Bone marrow (tissue), 2 donors: Measurements from ENCODE around the gene DACH1.
A peak's percentile ranks its signal among the peaks of the same experiment; 100 is the strongest.

Experiments used
- DNase-seq, 2 donors: peaks; one replicate each; lab custom pipeline; 2025; lab: John Stamatoyannopoulos, UW

DACH1 gene

GRCh38 chr13:71624653-71625600, 242.1 kb downstream of the DACH1 start:
- DNase-seq: no peak

- DNase-seq: no peak
Measured at GRCh38 chr13:71621174-71622124, 245.6 kb downstream of the DACH1 start.

GRCh38 chr13:71619096-71619495, 247.9 kb downstream of the DACH1 start:
- no peak for DNase-seq

- DNase-seq: no peak
Measured at GRCh38 chr13:71618159-71618558, 248.8 kb downstream of the DACH1 start.

- DNase-seq: no peak
Measured at GRCh38 chr13:71617265-71617664, 249.7 kb downstream of the DACH1 start.

- DNase-seq: peak in 1 of 2 donors; percentile 72
Measured at GRCh38 chr13:71613066-71613745, 253.8 kb downstream of the DACH1 start.

DNA sequence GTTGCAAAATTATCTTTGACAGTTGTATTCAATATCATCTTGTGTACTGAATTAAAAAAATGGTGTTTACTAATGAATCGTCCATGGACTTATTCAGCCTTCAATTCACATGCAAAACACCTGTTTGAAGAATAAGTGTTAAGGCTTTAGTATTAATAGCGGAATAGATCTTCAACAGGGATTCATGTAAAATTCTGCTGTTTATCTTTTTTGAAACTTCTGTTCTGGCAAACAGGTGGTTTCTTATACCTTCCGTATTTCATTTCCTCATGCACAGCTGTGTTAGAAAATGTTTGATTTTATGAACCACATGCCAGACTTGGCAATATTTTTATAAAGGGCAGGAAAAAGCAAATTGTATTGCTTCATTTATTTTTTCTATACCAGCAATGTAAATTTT, 255.7 kb downstream of the DACH1 start:
- DNase-seq: peak in 1 of 2 donors; percentile 54

GRCh38 chr13:71610876-71611275, 256.1 kb downstream of the DACH1 start:
- peak in 1 of 2 donors; percentile 8 for DNase-seq

- no peak for DNase-seq
Measured at GRCh38 chr13:71609271-71609670, 257.7 kb downstream of the DACH1 start.

GRCh38 chr13:71607575-71607974, 259.4 kb downstream of the DACH1 start:
- DNase-seq: no peak

GRCh38 chr13:71606818-71607217, 260.2 kb downstream of the DACH1 start:
- DNase-seq: no peak

DNA sequence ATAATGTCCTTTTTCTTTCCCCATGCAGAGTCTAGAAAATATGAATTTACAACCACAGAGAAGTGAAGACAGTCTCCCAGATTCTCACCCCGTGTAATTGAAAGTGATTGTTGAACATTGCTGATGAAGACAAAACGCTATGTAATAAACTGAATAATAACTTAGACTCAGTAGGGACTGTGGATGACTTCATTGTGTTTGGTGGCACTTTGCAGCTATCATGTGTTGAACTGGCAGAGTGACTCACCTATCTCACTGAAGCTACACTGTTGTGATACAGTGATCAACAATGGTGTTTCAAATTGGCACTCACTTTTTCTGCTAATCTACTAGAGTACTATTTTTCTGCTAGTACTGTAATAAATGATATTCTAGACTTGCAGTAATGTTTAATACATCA, 261.3 kb downstream of the DACH1 start:
- DNase-seq: no peak

DNA sequence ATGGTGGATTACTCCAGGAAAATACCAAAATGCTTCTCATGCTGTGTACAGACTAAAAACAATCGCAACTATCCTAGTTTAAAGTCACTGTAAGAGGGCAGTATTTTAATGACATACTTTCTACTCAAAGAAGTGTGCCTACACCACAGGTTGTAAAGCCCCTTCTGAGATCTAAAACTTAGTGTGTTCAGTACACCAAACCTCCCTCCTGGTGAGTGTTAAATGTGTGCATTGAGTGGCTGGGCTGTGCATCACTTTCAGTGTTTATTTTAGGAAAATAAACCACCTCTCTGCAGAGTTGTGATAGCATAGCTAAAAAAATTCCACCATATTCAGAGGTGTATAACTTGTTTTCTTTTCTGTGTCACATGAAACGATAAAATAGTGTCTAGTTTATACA, 263.7 kb downstream of the DACH1 start:
- DNase-seq: no peak

DNA sequence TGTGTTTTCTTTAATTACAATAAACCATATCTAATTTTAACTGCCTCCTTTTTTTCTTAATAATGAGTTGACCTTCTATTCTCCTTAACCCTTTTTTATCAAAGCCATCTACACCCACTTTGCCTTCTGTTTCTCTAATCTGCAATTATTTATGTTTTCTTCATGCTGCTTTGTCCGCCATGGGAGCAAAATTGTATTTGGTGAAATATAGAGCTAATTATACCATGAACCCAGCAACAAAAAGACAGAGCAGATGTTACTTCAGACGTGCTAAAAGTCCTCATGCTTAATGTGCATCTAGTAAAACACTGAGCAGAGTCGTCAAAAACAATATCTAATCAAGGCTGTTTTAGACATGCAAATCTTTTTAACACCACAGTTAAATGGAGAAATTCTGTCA, 264.7 kb downstream of the DACH1 start:
- no peak for DNase-seq

DNA sequence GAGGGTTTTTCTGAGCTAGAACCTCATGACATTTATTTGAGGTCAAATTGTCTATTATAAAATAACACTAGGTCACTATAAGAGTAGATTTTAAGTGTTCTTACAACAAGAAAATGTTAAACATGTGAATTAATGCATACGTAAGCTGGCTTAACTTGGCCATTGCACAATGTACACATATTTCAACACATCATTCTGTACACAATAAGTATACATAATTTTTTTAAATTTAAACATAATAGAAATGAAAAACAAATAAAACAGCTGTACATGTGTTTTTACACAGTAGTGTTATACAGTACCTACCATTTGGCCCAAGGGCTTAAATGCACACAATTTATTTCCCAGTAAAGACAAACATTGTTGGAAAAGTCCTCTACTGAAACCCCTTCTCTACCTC, 269.9 kb downstream of the DACH1 start:
- no peak for DNase-seq

- no peak for DNase-seq
Measured at GRCh38 chr13:71596116-71596515, 270.9 kb downstream of the DACH1 start.

GRCh38 chr13:71593566-71593965, 273.4 kb downstream of the DACH1 start:
- DNase-seq: no peak

- DNase-seq: no peak
Measured at GRCh38 chr13:71591374-71591773, 275.6 kb downstream of the DACH1 start.

DNA sequence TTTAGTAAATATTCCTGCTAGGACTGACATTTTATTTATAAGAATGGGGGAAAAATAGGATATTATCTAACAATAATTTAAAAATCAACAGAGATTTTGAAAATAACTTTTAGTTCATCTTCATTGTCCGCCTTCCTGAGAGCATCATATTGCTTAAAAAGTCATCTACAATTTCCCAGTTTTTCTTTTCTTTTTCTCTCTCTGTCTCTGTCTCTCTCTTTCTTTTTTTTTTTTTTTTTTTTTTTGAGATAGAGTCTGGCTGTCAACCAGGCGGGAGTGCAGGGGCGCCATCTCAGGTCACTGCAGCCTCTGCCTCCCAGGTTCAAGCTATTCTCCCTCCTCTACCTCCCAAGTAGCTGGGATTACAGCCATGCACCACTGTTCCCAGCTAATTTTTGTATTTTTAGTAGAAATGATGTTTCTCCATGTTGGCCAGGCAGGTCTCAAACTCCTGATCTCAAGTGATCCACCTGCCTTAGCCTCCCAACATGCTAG, 276.3 kb downstream of the DACH1 start:
- DNase-seq: no peak

DNA sequence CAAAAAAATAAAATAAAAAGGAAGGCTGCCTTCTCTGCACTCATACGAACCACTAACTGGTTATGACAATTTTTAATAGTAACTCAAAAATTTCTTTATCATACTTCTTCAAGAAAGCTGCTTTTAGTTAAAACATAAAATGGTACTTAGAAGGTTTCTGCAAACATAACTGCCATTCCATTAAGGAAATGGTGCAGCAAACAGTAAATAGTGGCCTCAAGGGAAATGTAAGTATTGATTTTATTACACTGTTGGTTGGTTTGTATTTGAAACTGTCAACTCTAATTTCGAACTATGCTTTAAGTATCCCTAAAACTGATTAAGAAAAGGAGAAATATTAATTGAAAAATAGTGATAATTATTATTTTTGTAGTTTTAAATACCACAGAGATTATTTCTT, 278.0 kb downstream of the DACH1 start:
- DNase-seq: no peak

DNA sequence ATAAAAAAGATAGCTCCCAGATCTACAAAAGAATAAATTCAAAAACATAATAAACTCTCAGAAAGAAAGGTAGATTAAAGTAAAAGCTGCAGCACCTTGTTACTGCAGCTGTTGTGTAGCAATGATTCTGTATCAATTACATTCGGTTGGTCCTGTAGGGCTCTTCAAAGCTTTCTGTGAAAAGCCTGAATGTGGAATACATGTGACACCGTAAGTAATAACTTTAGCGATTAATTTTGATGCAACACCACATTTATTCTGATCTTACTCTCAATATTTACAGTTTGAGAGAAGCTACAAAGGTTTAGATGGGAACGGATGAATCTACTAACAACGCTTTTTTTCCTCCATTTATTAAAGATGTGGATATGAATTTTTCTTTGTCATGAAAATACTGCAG, 279.2 kb downstream of the DACH1 start:
- DNase-seq: no peak

- DNase-seq: no peak
Measured at GRCh38 chr13:71587193-71587592, 279.8 kb downstream of the DACH1 start.
